ENCODE data around the gene SRXN1. TPM values are rescaled to one million over a fixed set of nuclear protein-coding genes. Genes with fewer than 3 reads are reported as not detected.

Gene SRXN1
- total and polyA plus RNA-seq, 2 experiments from 2014 or later: 21.4 to 21.6 TPM

GRCh38 chr20:635893-636338 is 17.1 kb downstream of the SRXN1 start:
- no peak overlapping the region for H3K27ac ChIP-seq
- no peak for TF ChIP-seq CTCF (IDR thresholded peaks at IDR 0.05; ENCODE audit: low read depth, low read length)
- no peaks in the 10 kb centered on the region for H3K9me3 ChIP-seq (ENCODE audit: low read depth)
- no peaks in the 10 kb centered on the region for H3K27me3 ChIP-seq
- no peak overlapping the region for H3K4me3 ChIP-seq
- no peaks in the 10 kb centered on the region for H3K36me3 ChIP-seq
- H3K4me1 ChIP-seq (ENCODE audit: low read depth): no peaks in the 10 kb centered on the region
- DNase-seq (ENCODE audit: low read depth in 1 of 2, low spot score in 1 of 2): no peak

- no peaks in the 10 kb centered on the region for H3K9me3 ChIP-seq (ENCODE audit: low read depth)
- no peaks in the 10 kb centered on the region for H3K27me3 ChIP-seq
- no peak overlapping the region for H3K4me3 ChIP-seq
- no peaks in the 10 kb centered on the region for H3K4me1 ChIP-seq (ENCODE audit: low read depth)
- no peak overlapping the region for H3K27ac ChIP-seq
- no peak for TF ChIP-seq CTCF (IDR thresholded peaks at IDR 0.05; ENCODE audit: low read depth, low read length)
- H3K36me3 ChIP-seq: no peaks in the 10 kb centered on the region
- DNase-seq (ENCODE audit: low read depth in 1 of 2, low spot score in 1 of 2): no peak
Observed at GRCh38 chr20:635028-635892, 17.7 kb downstream of the SRXN1 start.

GRCh38 chr20:634148-634925 is 18.7 kb downstream of the SRXN1 start:
- no peaks in the 10 kb centered on the region for H3K36me3 ChIP-seq
- no peaks in the 10 kb centered on the region for H3K4me1 ChIP-seq (ENCODE audit: low read depth)
- DNase-seq (ENCODE audit: low read depth in 1 of 2, low spot score in 1 of 2): no peak
- H3K27me3 ChIP-seq: no peaks in the 10 kb centered on the region
- no peak overlapping the region for H3K27ac ChIP-seq
- TF ChIP-seq CTCF (IDR thresholded peaks at IDR 0.05; ENCODE audit: low read depth, low read length): no peak
- no peaks in the 10 kb centered on the region for H3K9me3 ChIP-seq (ENCODE audit: low read depth)
- H3K4me3 ChIP-seq: no peak overlapping the region

GRCh38 chr20:631101-631500 is 21.9 kb downstream of the SRXN1 start:
- Histone ChIP-seq H3K27me3 (no peaks in the 10 kb centered on the region), H3K36me3 (no peaks in the 10 kb centered on the region), H3K27ac (no peak overlapping the region), H3K4me3 (no peak overlapping the region), H3K4me1 (ENCODE audit: low read depth) (no peaks in the 10 kb centered on the region), H3K9me3 (ENCODE audit: low read depth) (no peaks in the 10 kb centered on the region)
- no peak for TF ChIP-seq CTCF (IDR thresholded peaks at IDR 0.05; ENCODE audit: low read depth, low read length)
- no peak for DNase-seq (ENCODE audit: low read depth in 1 of 2, low spot score in 1 of 2)

- Histone ChIP-seq H3K4me1 (ENCODE audit: low read depth) (no peaks in the 10 kb centered on the region), H3K4me3 (no peak overlapping the region), H3K27me3 (no peaks in the 10 kb centered on the region), H3K27ac (no peak overlapping the region), H3K9me3 (ENCODE audit: low read depth) (no peaks in the 10 kb centered on the region), H3K36me3 (no peaks in the 10 kb centered on the region)
- DNase-seq (ENCODE audit: low read depth in 1 of 2, low spot score in 1 of 2): no peak
- TF ChIP-seq CTCF (IDR thresholded peaks at IDR 0.05; ENCODE audit: low read depth, low read length): no peak
Observed at GRCh38 chr20:626579-626978, 26.4 kb downstream of the SRXN1 start.
